Neural cell (in vitro differentiated cells): ENCODE data around the gene PHACTR4. TPM values are rescaled to one million over a fixed set of nuclear protein-coding genes. Genes with fewer than 3 reads are reported as not detected.

Experiments used
- H2AFZ ChIP-seq: fragments of 200-600, 300-800 bp; sonication (generic), shearing (Covaris generic); 2 replicates; pipeline ENCODE4 v1.6.0; 2014; ENCODE audit warnings: low read depth, mild to moderate bottlenecking, antibody characterized with exemption, low read length, moderate library complexity
- H3F3A ChIP-seq: fragments of 200-600 bp; shearing (Covaris generic); 2 replicates; pipeline ENCODE4 v1.6.1; 2016; ENCODE audit warnings: mild to moderate bottlenecking, moderate library complexity, mixed read lengths, antibody characterized with exemption, low read length; ENCODE audit not compliant: insufficient read depth, poor library complexity, severe bottlenecking
- H3K27ac ChIP-seq: fragments of 200-600, 300-800 bp; sonication (generic), shearing (Covaris generic); 2 replicates; pipeline ENCODE4 v1.5.1; 2014; ENCODE audit warnings: mild to moderate bottlenecking, low read length, moderate library complexity
- H3K27me3 ChIP-seq: fragments of 300-800, 200-600 bp; sonication (generic), shearing (Covaris generic); 2 replicates; pipeline ENCODE4 v1.6.0; 2014; ENCODE audit warnings: mild to moderate bottlenecking, low read depth, low read length, moderate library complexity; ENCODE audit not compliant: insufficient read depth
- H3K36me3 ChIP-seq: fragments of 300-800, 200-600 bp; sonication (generic), shearing (Covaris generic); 2 replicates; pipeline ENCODE4 v1.5.1; 2014; ENCODE audit warnings: mild to moderate bottlenecking, antibody characterized with exemption, low read length, moderate library complexity; ENCODE audit not compliant: insufficient read depth
- H3K4me2 ChIP-seq: fragments of 300-800, 200-600 bp; sonication (generic), shearing (Covaris generic); 2 replicates; pipeline ENCODE4 v1.6.0; 2014; ENCODE audit warnings: mild to moderate bottlenecking, low read length
- H3K4me3 ChIP-seq: fragments of 300-800, 200-600 bp; sonication (generic), shearing (Covaris generic); 2 replicates; pipeline ENCODE4 v1.5.1; 2014; ENCODE audit warnings: mild to moderate bottlenecking, low read length, moderate library complexity
- H3K79me2 ChIP-seq: fragments of 200-600 bp; shearing (Covaris generic); replicated peaks from 2 replicates; pipeline ENCODE4 v1.6.0; 2014; ENCODE audit warnings: mild to moderate bottlenecking, low read length, moderate library complexity; ENCODE audit not compliant: insufficient read depth
- H3K9ac ChIP-seq: fragments of 300-800, 200-600 bp; sonication (generic), shearing (Covaris generic); 2 replicates; pipeline ENCODE4 v1.6.1; 2016; ENCODE audit warnings: mild to moderate bottlenecking, low read length, mixed read lengths
- H3K9me2 ChIP-seq: fragments of 200-600 bp; shearing (Covaris generic); 2 replicates; pipeline ENCODE4 v1.6.1; 2016; ENCODE audit warnings: mild to moderate bottlenecking, low read length, mixed read lengths; ENCODE audit not compliant: insufficient read depth
- H3K9me3 ChIP-seq: fragments of 200-600, 300-800 bp; sonication (generic), shearing (Covaris generic); 2 replicates; pipeline ENCODE4 v1.6.1; 2016; ENCODE audit warnings: mild to moderate bottlenecking, mixed run types, low read length, moderate library complexity, mixed read lengths
- H4K20me1 ChIP-seq: fragments of 200-600 bp; shearing (Covaris generic); 2 replicates; pipeline ENCODE4 v1.6.1; 2016; ENCODE audit warnings: mild to moderate bottlenecking, mixed run types; ENCODE audit not compliant: insufficient read depth
- CTCF ChIP-seq: fragments of 450-650 bp; IDR thresholded peaks from 2 replicates; pipeline ENCODE4 v1.5.1; 2014; ENCODE audit warnings: antibody characterized with exemption, mild to moderate bottlenecking, moderate library complexity; ENCODE audit not compliant: poor library complexity, severe bottlenecking
- EP300 ChIP-seq: fragments of 450-650 bp; conservative IDR thresholded peaks from 2 replicates; pipeline ENCODE4 v1.6.1; 2014; ENCODE audit warnings: antibody characterized with exemption, mild to moderate bottlenecking, moderate library complexity; ENCODE audit not compliant: poor library complexity, severe bottlenecking
- EZH2 ChIP-seq: fragments of 200-600, 300-800 bp; shearing (Covaris generic), sonication (generic); IDR thresholded peaks from 2 replicates; pipeline ENCODE4 v1.6.1; 2014; ENCODE audit warnings: antibody characterized with exemption, low read length, borderline replicate concordance, mild to moderate bottlenecking; ENCODE audit not compliant: insufficient read depth, poor library complexity, severe bottlenecking
- MXI1 ChIP-seq: fragments of 450-650 bp; conservative IDR thresholded peaks from 2 replicates; pipeline ENCODE4 v1.6.1; 2014; ENCODE audit warnings: antibody characterized with exemption, mild to moderate bottlenecking; ENCODE audit not compliant: poor library complexity, severe bottlenecking
- POLR2AphosphoS5 ChIP-seq: IDR thresholded peaks from 2 replicates; pipeline ENCODE4 v1.6.1; 2012
- RAD21 ChIP-seq: fragments of 450-650 bp; conservative IDR thresholded peaks from 2 replicates; pipeline ENCODE4 v1.6.1; 2014; ENCODE audit warnings: antibody characterized with exemption, mild to moderate bottlenecking, moderate library complexity
- REST ChIP-seq: IDR thresholded peaks from 2 replicates; pipeline ENCODE4 v1.6.1; 2012; ENCODE audit warnings: borderline replicate concordance
- SMC3 ChIP-seq: fragments of 450-650 bp; conservative IDR thresholded peaks from 2 replicates; pipeline ENCODE4 v1.6.1; 2014; ENCODE audit warnings: antibody characterized with exemption, mild to moderate bottlenecking, moderate library complexity; ENCODE audit not compliant: poor library complexity
- TAF1 ChIP-seq: IDR thresholded peaks from 2 replicates; pipeline ENCODE4 v1.6.1; 2012; ENCODE audit warnings: low read depth
- polyA plus RNA-seq: library from polyadenylated mRNA; depleted of rRNA; stranded (reverse); fragments of >200 nt; gene quantifications from 2 replicates; pipeline ENCODE4 v1.2.3, GENCODE V29; 2014

Gene PHACTR4
- polyA plus RNA-seq, 1 donor from 2014 or later, result 7.9 TPM

GRCh38 chr1:28409090-28409489 is 39.5 kb downstream of the PHACTR4 start:
- Histone ChIP-seq H3K4me2 (no peak overlapping the region), H4K20me1 (no peaks in the 10 kb centered on the region), H2AFZ (no peak overlapping the region), H3K36me3 (no peaks in the 10 kb centered on the region), H3K27ac (no peak overlapping the region), H3K9me3 (no peaks in the 10 kb centered on the region), H3K4me3 (no peak overlapping the region), H3K9me2 (no peaks in the 10 kb centered on the region), H3F3A (no peaks in the 10 kb centered on the region), H3K79me2 (peaks cover 23% of the 10 kb centered on the region), H3K27me3 (no peaks in the 10 kb centered on the region), H3K9ac (no peak overlapping the region)
- TF ChIP-seq POLR2AphosphoS5 (no peak), TAF1 (no peak), EZH2 (no peak), EP300 (no peak), CTCF (no peak), RAD21 (no peak), SMC3 (no peak), MXI1 (no peak), REST (no peak)

- no peak overlapping the region for H3K27ac ChIP-seq
- H3K36me3 ChIP-seq, result no peaks in the 10 kb centered on the region
- H3K4me2 ChIP-seq, result no peak overlapping the region
- no peaks in the 10 kb centered on the region for H4K20me1 ChIP-seq
- no peaks in the 10 kb centered on the region for H3F3A ChIP-seq
- H3K9ac ChIP-seq, result no peak overlapping the region
- H3K4me3 ChIP-seq, result no peak overlapping the region
- no peaks in the 10 kb centered on the region for H3K9me3 ChIP-seq
- no peaks in the 10 kb centered on the region for H3K27me3 ChIP-seq
- H2AFZ ChIP-seq, result no peak overlapping the region
- TF ChIP-seq EP300 (no peak), POLR2AphosphoS5 (no peak), TAF1 (no peak), SMC3 (no peak), EZH2 (no peak), MXI1 (no peak), CTCF (no peak)
- peaks cover 16% of the 10 kb centered on the region for H3K79me2 ChIP-seq
- no peaks in the 10 kb centered on the region for H3K9me2 ChIP-seq
These were observed 42.1 kb downstream of the PHACTR4 start for GRCh38 chr1:28411656-28412055.
